SJCRH30 (cell line): ENCODE results near the gene GDAP2. TPM values are rescaled to one million over a fixed set of nuclear protein-coding genes. Genes with fewer than 3 reads are reported as not detected.
A peak's percentile ranks its signal among the peaks of the same experiment; 100 is the strongest.
"Not testable (repeated sequence)": the region's sequence is repeated elsewhere in the genome, so short reads cannot be mapped to it uniquely, and the experiment has no call there.

ENCODE experiments used
- DNase-seq, 2 experiments: peaks; one replicate each; pipeline ENCODE4 v3.0.0-alpha.2; 2015 to 2020
- H3K27ac ChIP-seq: fragments of 250-450 bp; sonication (Bioruptor Pico); 2 replicates; pipeline ENCODE4 v1.5.1; 2020; ENCODE audit warnings: mild to moderate bottlenecking, moderate library complexity
- H3K27me3 ChIP-seq: fragments of 250-450 bp; sonication (Bioruptor Pico); 2 replicates; pipeline ENCODE4 v1.5.1; 2020; ENCODE audit warnings: mild to moderate bottlenecking, moderate library complexity
- H3K36me3 ChIP-seq: fragments of 250-450 bp; sonication (Bioruptor Pico); 2 replicates; pipeline ENCODE4 v1.5.1; 2020; ENCODE audit warnings: mild to moderate bottlenecking, moderate library complexity
- H3K4me1 ChIP-seq: fragments of 250-450 bp; sonication (Bioruptor Pico); 2 replicates; pipeline ENCODE4 v1.5.1; 2020; ENCODE audit warnings: mild to moderate bottlenecking, moderate library complexity
- H3K4me3 ChIP-seq: fragments of 250-450 bp; sonication (Bioruptor Pico); 2 replicates; pipeline ENCODE4 v1.5.1; 2020; ENCODE audit warnings: mild to moderate bottlenecking, moderate library complexity
- H3K9me3 ChIP-seq: fragments of 250-450 bp; sonication (Bioruptor Pico); replicated peaks from 2 replicates; pipeline ENCODE4 v1.5.1; 2020; ENCODE audit warnings: mild to moderate bottlenecking, moderate library complexity
- total RNA-seq: library from RNA; depleted of rRNA; stranded (reverse); fragments of >200 nt; shearing (Covaris generic); gene quantifications from 2 replicates; pipeline ENCODE4 v1.2.3, GENCODE V29; 2014

The GDAP2 gene
- total RNA-seq, 1 experiment from 2014 or later: 34.6 TPM

GRCh38 chr1:117883616-117884015, 45.8 kb downstream of the GDAP2 start:
- no peak for DNase-seq
- H3K36me3 ChIP-seq: peaks cover 20% of the 10 kb centered on the region
- H3K4me3 ChIP-seq: no peak overlapping the region
- H3K27ac ChIP-seq: no peak overlapping the region
- H3K27me3 ChIP-seq: no peaks in the 10 kb centered on the region
- H3K9me3 ChIP-seq: no peaks in the 10 kb centered on the region
- no peaks in the 10 kb centered on the region for H3K4me1 ChIP-seq

GRCh38 chr1:117879284-117879683, 50.1 kb downstream of the GDAP2 start:
- Histone ChIP-seq H3K36me3 (peaks cover 50% of the 10 kb centered on the region), H3K27me3 (no peaks in the 10 kb centered on the region)

DNA sequence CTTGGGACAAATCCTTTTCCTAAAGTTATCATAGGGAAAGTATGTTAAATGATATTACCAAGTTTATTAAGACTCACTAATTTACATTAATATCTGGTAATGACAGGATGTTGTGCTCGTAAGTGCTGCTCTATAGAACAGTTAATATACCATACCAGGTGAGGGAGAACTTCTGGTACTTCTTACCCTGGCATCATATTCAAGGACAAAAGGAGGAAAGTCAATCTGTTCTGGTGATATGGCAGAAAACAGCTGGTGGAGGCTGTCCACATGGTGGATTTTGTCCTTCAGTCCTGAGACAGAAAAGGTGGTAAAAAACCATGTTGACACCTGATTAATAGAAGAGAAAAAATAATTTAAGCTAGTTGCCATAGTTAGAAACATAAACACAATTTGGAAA, 51.6 kb downstream of the GDAP2 start:
- no peak overlapping the region for H3K27ac ChIP-seq
- peaks cover 7% of the 10 kb centered on the region; the same call in 1 of the 2 replicates for H3K9me3 ChIP-seq
- H3K4me1 ChIP-seq: no peaks in the 10 kb centered on the region
- H3K27me3 ChIP-seq: no peaks in the 10 kb centered on the region
- no peak overlapping the region for H3K4me3 ChIP-seq
- peaks cover 57% of the 10 kb centered on the region for H3K36me3 ChIP-seq
- no peak for DNase-seq

More at GRCh38 chr1:117879284-117879683, 50.1 kb downstream of the GDAP2 start:
- Histone ChIP-seq H3K27ac (no peak overlapping the region), H3K4me3 (no peak overlapping the region), H3K9me3 (0 out of 2 replicates have a peak, but pooled peaks cover 5% of the 10 kb centered on the region), H3K4me1 (no peaks in the 10 kb centered on the region)
- no peak for DNase-seq

DNA sequence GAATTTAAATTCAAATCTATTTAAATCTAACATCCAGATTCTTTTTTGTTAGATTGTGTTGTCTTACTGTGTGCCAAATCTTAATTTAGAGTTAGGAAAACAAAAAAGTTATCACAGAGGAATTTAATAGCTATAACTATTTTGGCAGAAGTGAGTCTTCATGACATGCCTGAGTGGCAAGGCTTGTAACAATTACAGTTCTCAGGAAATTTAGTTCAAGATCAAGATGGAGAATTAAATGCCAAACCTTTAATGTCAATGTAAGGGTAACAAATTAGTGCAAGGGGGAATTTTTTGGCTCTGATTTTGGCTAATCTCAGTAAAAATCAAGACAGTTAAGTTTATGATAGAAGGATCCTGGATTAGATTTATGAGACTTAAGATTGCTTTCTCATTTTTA, 58.4 kb downstream of the GDAP2 start:
- peaks cover 70% of the 10 kb centered on the region for H3K36me3 ChIP-seq

GRCh38 chr1:117861694-117862093, 67.7 kb downstream of the GDAP2 start:
- Histone ChIP-seq H3K27me3 (no peaks in the 10 kb centered on the region), H3K4me3 (no peak overlapping the region), H3K27ac (no peak overlapping the region), H3K4me1 (no peaks in the 10 kb centered on the region), H3K9me3 (no peaks in the 10 kb centered on the region), H3K36me3 (peaks cover 15% of the 10 kb centered on the region)
- DNase-seq: peak in 1 of 2 experiments; percentile 7

More for the DNA sequence above, 58.4 kb downstream of the GDAP2 start:
- Histone ChIP-seq H3K27ac (no peak overlapping the region), H3K4me1 (no peaks in the 10 kb centered on the region), H3K9me3 (peaks cover 10% of the 10 kb centered on the region; the same call in 1 of the 2 replicates), H3K27me3 (no peaks in the 10 kb centered on the region), H3K4me3 (no peak overlapping the region)
- no peak for DNase-seq

DNA sequence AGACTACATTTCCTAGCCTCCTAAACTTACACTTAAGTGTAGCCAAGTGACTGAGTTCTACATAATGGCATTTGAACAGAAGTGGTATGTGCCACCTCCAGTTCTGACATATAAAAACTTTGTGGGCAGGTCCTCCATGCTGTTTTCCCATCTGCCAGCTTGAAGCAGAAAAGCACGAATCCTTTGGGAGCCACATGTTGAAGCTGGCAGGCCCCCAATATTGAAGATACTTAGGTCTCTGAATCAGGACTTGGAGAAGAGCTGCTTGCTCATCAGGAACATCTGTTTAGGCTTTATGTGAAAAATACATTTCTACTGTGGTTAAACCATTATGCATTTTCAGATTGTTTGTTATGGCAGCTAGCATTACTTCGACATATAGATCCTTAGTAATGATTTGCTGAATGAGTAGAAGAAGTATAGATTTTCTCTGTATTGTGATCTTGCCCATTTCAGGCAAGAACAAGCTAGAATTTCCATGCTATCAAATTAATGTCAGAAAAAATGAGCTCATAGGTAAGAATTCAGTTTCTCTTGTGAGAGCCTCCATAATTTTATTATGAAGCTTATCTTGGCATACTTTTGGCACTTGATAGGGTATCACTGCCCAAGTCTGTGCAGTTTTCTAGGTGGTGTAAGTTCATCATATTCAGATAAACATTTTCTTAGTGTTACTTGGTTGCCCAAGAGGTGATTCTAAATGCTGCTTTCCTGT, 68.4 kb downstream of the GDAP2 start:
- DNase-seq: peak in 1 of 2 experiments; percentile 6
- Histone ChIP-seq H3K27ac (no peak overlapping the region), H3K36me3 (peaks cover 10% of the 10 kb centered on the region), H3K4me1 (no peaks in the 10 kb centered on the region), H3K27me3 (no peaks in the 10 kb centered on the region), H3K4me3 (no peak overlapping the region), H3K9me3 (no peaks in the 10 kb centered on the region)

- H3K27ac ChIP-seq: no peak overlapping the region
- H3K9me3 ChIP-seq: no peaks in the 10 kb centered on the region
- H3K4me1 ChIP-seq: no peaks in the 10 kb centered on the region
- H3K4me3 ChIP-seq: no peak overlapping the region
- no peaks in the 10 kb centered on the region for H3K27me3 ChIP-seq
- no peak for DNase-seq
- peaks cover 2% of the 10 kb centered on the region; the same call in 1 of the 2 replicates for H3K36me3 ChIP-seq
Measured at GRCh38 chr1:117859901-117860300, 69.5 kb downstream of the GDAP2 start.

DNA sequence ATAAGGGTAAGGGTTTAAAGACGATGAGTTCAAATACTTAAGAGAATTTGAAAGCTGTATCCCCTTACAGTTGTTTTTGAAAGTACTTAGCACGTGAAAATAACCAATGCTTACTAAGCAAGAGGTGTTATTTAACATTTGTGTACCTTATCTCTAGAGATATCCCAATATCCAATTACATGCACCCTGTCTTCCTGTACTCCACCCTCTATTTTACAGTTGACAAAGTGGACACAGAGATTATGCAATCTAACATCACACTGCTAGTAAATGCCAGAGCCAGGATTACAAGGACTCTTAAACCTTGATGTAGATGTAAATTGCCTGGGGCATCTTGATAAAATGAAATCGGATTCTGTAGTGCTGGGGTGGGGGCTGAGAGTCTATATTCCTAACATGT, 72.0 kb downstream of the GDAP2 start:
- DNase-seq: no peak
- H3K4me1 ChIP-seq: no peaks in the 10 kb centered on the region
- no peaks in the 10 kb centered on the region for H3K9me3 ChIP-seq
- no peak overlapping the region for H3K4me3 ChIP-seq
- H3K36me3 ChIP-seq: peaks cover 2% of the 10 kb centered on the region; the same call in 1 of the 2 replicates
- no peak overlapping the region for H3K27ac ChIP-seq
- no peaks in the 10 kb centered on the region for H3K27me3 ChIP-seq

DNA sequence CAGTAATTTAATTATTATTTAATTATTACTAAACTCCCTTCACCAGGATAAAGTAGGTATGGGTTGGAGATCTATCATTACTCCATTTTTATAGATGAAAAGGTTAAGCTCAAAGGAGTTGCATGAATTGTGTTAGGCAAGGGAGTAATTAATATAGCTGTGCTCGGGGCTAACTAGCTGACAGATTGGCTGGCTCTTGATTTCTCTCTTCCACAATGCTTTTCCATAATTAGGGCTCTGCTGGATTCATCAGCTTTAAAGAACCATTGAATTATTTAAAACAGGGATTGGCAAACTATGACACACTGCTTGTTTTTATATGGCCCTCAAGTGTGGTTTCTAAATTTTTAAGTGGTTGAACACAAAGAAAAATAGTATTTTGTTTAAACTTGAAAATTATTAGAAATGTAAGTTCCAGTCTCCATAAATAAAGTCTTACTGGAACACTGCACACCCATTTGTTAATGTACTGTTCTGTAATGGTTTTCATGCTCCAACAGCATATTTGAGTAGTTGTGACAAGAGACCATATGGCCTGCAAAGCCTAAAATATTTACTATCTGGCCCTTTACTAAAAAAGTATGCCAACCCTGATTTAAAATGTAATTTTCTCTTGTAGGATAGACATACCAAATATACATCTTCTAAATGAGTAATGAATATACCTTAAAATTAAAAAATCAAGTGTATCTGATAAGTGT, 76.4 kb downstream of the GDAP2 start:
- Histone ChIP-seq H3K9me3 (no peaks in the 10 kb centered on the region), H3K27me3 (no peaks in the 10 kb centered on the region), H3K27ac (no peak overlapping the region), H3K36me3 (no peaks in the 10 kb centered on the region), H3K4me3 (no peak overlapping the region), H3K4me1 (no peaks in the 10 kb centered on the region)
- DNase-seq: no peak

DNA sequence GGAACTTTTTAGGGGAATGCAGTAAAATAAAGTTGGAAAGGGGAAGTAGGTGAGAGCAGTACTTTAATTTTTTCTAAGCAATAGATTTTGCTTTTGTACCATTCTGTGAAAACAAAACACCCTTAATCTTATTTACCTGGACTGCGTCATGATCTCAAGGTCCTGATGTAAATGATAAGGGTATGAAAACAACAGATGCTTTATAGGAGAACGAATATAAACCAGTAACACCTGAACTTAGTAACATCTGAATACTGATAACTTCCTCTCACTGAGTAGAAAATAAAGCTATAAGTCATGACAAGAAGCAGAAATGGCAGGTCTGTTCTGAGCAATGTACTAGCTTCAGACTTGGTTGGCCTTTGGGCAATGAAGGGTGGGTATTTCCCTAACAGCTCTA, 77.7 kb downstream of the GDAP2 start:
- Histone ChIP-seq H3K27ac (no peak overlapping the region), H3K36me3 (no peaks in the 10 kb centered on the region), H3K9me3 (no peaks in the 10 kb centered on the region), H3K27me3 (no peaks in the 10 kb centered on the region), H3K4me1 (no peaks in the 10 kb centered on the region), H3K4me3 (no peak overlapping the region)
- DNase-seq: no peak

DNA sequence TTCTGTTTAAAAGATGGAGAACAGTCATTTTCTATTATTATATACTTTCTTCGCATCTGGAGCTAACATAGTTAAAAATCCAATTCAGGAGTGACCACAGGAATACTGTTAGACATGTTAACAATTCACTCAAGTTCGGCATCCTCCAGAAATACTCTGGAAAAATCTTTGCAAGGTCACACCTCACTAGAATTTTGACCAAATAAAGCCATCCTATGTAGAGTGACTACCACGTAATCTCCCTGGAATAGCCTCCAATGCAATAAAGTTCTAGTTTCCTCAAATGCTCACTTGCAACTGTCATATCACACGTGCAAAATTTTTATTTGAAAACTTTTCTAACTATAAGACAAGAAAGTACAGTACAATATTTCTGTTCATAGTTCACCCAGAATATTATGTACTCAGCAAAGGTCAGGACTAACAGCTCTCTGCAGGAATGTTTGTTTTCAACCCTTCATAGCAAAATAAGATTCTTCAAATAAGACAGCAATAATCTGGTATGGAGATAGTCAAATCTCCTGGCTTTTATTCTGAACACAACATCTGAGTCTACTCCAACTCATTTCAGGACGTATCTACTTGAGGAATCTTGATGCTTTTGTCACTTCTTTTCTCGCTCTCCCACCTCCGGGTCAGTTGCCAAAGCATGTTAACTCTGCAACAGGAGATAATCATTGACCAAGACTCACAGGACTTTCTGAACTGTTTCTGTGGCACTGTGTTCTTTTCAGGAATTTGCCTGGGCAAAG, 82.6 kb downstream of the GDAP2 start:
- H3K27ac ChIP-seq: no peak overlapping the region
- no peak overlapping the region for H3K4me3 ChIP-seq
- no peaks in the 10 kb centered on the region for H3K4me1 ChIP-seq
- no peaks in the 10 kb centered on the region; the same call in none of the 2 replicates for H3K9me3 ChIP-seq
- H3K36me3 ChIP-seq: no peaks in the 10 kb centered on the region
- DNase-seq: no peak
- H3K27me3 ChIP-seq: no peaks in the 10 kb centered on the region

DNA sequence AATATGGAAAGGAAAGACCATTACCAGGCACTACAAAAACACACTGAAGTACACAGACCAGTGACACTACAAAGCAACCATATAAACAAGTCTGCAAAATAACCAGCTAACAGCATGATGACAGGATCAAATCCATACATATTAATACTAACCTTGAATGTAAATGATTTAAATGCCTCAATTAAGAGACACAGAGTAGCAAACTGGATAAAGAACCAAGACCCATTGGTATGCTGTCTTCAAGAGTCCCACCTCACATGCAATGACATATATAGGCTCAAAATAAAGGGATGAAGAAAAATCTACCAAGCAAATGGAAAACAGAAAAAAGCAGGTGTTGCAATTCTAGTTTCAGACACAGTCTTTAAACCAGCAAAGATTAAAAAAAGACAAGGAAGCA, 84.9 kb downstream of the GDAP2 start:
- not testable (repeated sequence) for H3K4me3 ChIP-seq, H3K27ac ChIP-seq, H3K27me3 ChIP-seq, H3K9me3 ChIP-seq, H3K4me1 ChIP-seq, H3K36me3 ChIP-seq, DNase-seq

GRCh38 chr1:117843791-117844190, 85.6 kb downstream of the GDAP2 start:
- Histone ChIP-seq H3K4me3 (no peak overlapping the region), H3K36me3 (no peaks in the 10 kb centered on the region), H3K27ac (no peak overlapping the region), H3K4me1 (no peaks in the 10 kb centered on the region), H3K9me3 (no peaks in the 10 kb centered on the region; the same call in none of the 2 replicates), H3K27me3 (no peaks in the 10 kb centered on the region)
- DNase-seq: no peak

GRCh38 chr1:117842408-117843170, 86.8 kb downstream of the GDAP2 start:
- DNase-seq: peak; percentile 17 to 23
- no peaks in the 10 kb centered on the region for H3K36me3 ChIP-seq

More at GRCh38 chr1:117842408-117843170, 86.8 kb downstream of the GDAP2 start:
- no peaks in the 10 kb centered on the region; the same call in none of the 2 replicates for H3K9me3 ChIP-seq
- H3K4me1 ChIP-seq: no peaks in the 10 kb centered on the region
- no peak overlapping the region for H3K4me3 ChIP-seq
- H3K27me3 ChIP-seq: no peaks in the 10 kb centered on the region
- no peak overlapping the region for H3K27ac ChIP-seq
